HepG2 (cell line): ENCODE measurements around the gene JPH4. TPM values are rescaled to one million over a fixed set of nuclear protein-coding genes. Genes with fewer than 3 reads are reported as not detected.

Experiments used
- CBX5 ChIP-seq: sonication (generic); formaldehyde crosslinking; IDR thresholded peaks from 2 replicates; pipeline ENCODE4 v1.4.0; 2020; ENCODE audit warnings: missing genetic modification reagents, borderline replicate concordance
- CENPX ChIP-seq: sonication (generic); formaldehyde crosslinking; IDR thresholded peaks from 2 replicates; pipeline ENCODE4 v1.9.0; 2021; ENCODE audit warnings: mild to moderate bottlenecking, missing genetic modification reagents, moderate library complexity
- PPARG ChIP-seq: conservative IDR thresholded peaks from 2 replicates; pipeline ENCODE4 v1.6.1; 2016; ENCODE audit warnings: missing biosample characterization, missing genetic modification reagents
- TOE1 ChIP-seq: sonication (generic); formaldehyde crosslinking; IDR thresholded peaks from 2 replicates; pipeline ENCODE4 v1.4.0; 2020; ENCODE audit warnings: mild to moderate bottlenecking, missing genetic modification reagents
- ZFY ChIP-seq: sonication (generic); formaldehyde crosslinking; IDR thresholded peaks from 2 replicates; pipeline ENCODE4 v1.4.0; 2020; ENCODE audit warnings: missing genetic modification reagents
- ZNF121 ChIP-seq: sonication (generic); formaldehyde crosslinking; IDR thresholded peaks from 2 replicates; pipeline ENCODE4 v1.5.0; 2020; ENCODE audit warnings: mild to moderate bottlenecking, missing genetic modification reagents
- ZNF264 ChIP-seq: sonication (generic); formaldehyde crosslinking; IDR thresholded peaks from 2 replicates; pipeline ENCODE4 v1.4.0; 2020; ENCODE audit warnings: missing genetic modification reagents
- ZNF501 ChIP-seq: sonication (generic); formaldehyde crosslinking; IDR thresholded peaks from 2 replicates; pipeline ENCODE4 v1.5.1; 2020; ENCODE audit warnings: mild to moderate bottlenecking, moderate library complexity, missing genetic modification reagents
- ZNF562 ChIP-seq: sonication (generic); formaldehyde crosslinking; IDR thresholded peaks from 2 replicates; pipeline ENCODE4 v1.8.0; 2022; ENCODE audit warnings: missing genetic modification reagents, borderline replicate concordance
- ZNF883 ChIP-seq: sonication (generic); formaldehyde crosslinking; IDR thresholded peaks from 2 replicates; pipeline ENCODE4 v1.5.1; 2020; ENCODE audit warnings: mild to moderate bottlenecking, missing genetic modification reagents; ENCODE audit errors: not compliant biosample characterization
- ZSCAN21 ChIP-seq: sonication (generic); formaldehyde crosslinking; IDR thresholded peaks from 2 replicates; pipeline ENCODE4 v1.8.0; 2022; ENCODE audit warnings: mild to moderate bottlenecking, missing genetic modification reagents, moderate library complexity, borderline replicate concordance
- polyA plus RNA-seq, 8 experiments: library from polyadenylated mRNA; depleted of rRNA in 3 of 8; stranded (reverse) in 7 of 8; unstranded in 1 of 8; fragments of >200 nt; fragmentation: Illumina TruSeq in 4 of 8; extraction: Trizol in 4 of 8; gene quantifications; 2 replicates each; pipeline versions ENCODE4 v1.2.1 to v1.2.3, GENCODE V29; 2011 to 2016; ENCODE audit warnings: low read depth in 4 of 8, missing spikeins in 1 of 8, mixed read lengths in 1 of 8; ENCODE audit not compliant: insufficient read depth in 1 of 8
- total RNA-seq, 5 experiments: library from RNA; depleted of rRNA; stranded (reverse); fragments of >200 nt; fragmentation: Illumina TruSeq; extraction: Trizol; gene quantifications; 2 replicates each; pipeline ENCODE4 v1.2.3, GENCODE V29; 2016; ENCODE audit warnings: low read depth in 1 of 5
- TF ChIP-seq, protein P1 (sequence below): sonication (generic); formaldehyde crosslinking; IDR thresholded peaks from 2 replicates; pipeline ENCODE4 v1.5.1; 2020; ENCODE audit warnings: mild to moderate bottlenecking, missing genetic modification reagents, moderate library complexity
- TF ChIP-seq, protein P2 (sequence below): sonication (generic); formaldehyde crosslinking; IDR thresholded peaks from 2 replicates; pipeline ENCODE4 v1.4.0; 2020; ENCODE audit warnings: missing genetic modification reagents, borderline replicate concordance
- TF ChIP-seq, protein P3 (sequence below): sonication (generic); formaldehyde crosslinking; IDR thresholded peaks from 2 replicates; pipeline ENCODE4 v1.4.0; 2020; ENCODE audit warnings: mild to moderate bottlenecking, missing genetic modification reagents
- TF ChIP-seq, protein P4 (sequence below): sonication (generic); formaldehyde crosslinking; IDR thresholded peaks from 2 replicates; pipeline ENCODE4 v1.4.0; 2020; ENCODE audit warnings: missing genetic modification reagents, borderline replicate concordance

The JPH4 gene
- total and polyA plus RNA-seq, 2 of the 13 experiments (the other 11 are each of a cell fraction or from before 2014, with no cell fraction given): 0.08 to 0.22 TPM

DNA sequence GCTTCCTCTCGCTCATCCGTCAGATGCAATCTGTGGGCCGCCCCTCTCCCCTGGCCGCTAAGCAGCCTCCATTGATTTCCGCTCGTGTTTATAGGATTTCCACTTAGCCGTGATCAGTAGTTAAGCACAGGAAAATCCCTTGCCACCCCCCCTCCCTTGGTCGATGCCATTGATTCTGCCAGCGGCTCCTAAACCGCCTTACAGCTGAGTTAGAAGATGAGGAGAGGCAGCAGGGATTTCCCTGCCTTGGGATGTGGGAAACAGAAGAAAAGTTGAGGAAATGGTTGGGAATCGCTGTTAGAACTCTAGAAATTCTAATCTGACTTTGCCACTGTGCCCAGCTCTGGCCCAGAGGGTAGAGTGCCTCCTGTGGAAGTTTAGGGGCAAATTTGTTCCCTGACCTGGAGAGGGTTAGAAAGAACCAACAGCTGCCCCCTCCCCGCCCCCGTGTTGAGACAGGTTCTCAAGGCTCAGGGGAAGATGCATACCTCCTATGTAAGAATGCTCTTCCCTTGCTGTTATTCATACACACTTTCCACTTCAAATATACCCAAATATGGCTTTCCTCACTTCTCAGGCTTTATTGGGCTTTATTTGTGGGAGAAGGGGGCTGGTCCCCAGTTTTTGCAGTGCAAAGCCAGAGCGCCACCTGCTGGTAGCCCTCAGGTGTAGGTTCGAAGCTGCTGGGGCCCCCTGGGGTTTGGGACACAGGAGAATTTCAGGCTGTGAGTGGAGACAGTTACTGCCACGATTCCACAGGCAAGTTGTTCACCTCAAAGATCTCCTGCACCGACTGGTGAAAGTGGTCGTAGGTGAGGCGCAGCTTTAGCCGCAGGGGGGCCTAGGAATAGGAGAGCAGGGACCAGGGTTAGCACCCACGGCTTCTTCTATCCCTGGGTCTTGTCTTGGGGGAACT, 19.3 kb downstream of the JPH4 start (continued):
- TF ChIP-seq, protein P1, sequence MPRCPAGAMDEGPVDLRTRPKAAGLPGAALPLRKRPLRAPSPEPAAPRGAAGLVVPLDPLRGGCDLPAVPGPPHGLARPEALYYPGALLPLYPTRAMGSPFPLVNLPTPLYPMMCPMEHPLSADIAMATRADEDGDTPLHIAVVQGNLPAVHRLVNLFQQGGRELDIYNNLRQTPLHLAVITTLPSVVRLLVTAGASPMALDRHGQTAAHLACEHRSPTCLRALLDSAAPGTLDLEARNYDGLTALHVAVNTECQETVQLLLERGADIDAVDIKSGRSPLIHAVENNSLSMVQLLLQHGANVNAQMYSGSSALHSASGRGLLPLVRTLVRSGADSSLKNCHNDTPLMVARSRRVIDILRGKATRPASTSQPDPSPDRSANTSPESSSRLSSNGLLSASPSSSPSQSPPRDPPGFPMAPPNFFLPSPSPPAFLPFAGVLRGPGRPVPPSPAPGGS (CRISPR knock-in tag): no peak
- TF ChIP-seq TOE1 (CRISPR knock-in tag) (no peak; the same call in 1 of the 2 replicates), ZSCAN21 (CRISPR knock-in tag) (no peak), ZNF883 (CRISPR knock-in tag) (no peak), CBX5 (CRISPR knock-in tag) (0 out of 2 replicates have a peak, but pooled peaks have one; percentile 42), ZNF264 (CRISPR knock-in tag) (peak; percentile 15; the same call in 1 of the 2 replicates), ZFY (no peak; the same call in 1 of the 2 replicates), ZNF121 (CRISPR knock-in tag) (no peak), CENPX (CRISPR knock-in tag) (no peak), PPARG (CRISPR knock-in tag) (0 out of 2 replicates have a peak, but pooled peaks have one; percentile 38), ZNF562 (CRISPR knock-in tag) (no peak), ZNF501 (no peak; the same call in 1 of the 2 replicates)
- TF ChIP-seq, protein P2, sequence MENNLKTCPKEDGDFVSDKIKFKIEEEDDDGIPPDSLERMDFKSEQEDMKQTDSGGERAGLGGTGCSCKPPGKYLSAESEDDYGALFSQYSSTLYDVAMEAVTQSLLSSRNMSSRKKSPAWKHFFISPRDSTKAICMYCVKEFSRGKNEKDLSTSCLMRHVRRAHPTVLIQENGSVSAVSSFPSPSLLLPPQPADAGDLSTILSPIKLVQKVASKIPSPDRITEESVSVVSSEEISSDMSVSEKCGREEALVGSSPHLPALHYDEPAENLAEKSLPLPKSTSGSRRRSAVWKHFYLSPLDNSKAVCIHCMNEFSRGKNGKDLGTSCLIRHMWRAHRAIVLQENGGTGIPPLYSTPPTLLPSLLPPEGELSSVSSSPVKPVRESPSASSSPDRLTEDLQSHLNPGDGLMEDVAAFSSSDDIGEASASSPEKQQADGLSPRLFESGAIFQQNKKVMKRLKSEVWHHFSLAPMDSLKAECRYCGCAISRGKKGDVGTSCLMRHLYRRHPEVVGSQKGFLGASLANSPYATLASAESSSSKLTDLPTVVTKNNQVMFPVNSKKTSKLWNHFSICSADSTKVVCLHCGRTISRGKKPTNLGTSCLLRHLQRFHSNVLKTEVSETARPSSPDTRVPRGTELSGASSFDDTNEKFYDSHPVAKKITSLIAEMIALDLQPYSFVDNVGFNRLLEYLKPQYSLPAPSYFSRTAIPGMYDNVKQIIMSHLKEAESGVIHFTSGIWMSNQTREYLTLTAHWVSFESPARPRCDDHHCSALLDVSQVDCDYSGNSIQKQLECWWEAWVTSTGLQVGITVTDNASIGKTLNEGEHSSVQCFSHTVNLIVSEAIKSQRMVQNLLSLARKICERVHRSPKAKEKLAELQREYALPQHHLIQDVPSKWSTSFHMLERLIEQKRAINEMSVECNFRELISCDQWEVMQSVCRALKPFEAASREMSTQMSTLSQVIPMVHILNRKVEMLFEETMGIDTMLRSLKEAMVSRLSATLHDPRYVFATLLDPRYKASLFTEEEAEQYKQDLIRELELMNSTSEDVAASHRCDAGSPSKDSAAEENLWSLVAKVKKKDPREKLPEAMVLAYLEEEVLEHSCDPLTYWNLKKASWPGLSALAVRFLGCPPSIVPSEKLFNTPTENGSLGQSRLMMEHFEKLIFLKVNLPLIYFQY (CRISPR knock-in tag): no peak
- TF ChIP-seq, protein P3, sequence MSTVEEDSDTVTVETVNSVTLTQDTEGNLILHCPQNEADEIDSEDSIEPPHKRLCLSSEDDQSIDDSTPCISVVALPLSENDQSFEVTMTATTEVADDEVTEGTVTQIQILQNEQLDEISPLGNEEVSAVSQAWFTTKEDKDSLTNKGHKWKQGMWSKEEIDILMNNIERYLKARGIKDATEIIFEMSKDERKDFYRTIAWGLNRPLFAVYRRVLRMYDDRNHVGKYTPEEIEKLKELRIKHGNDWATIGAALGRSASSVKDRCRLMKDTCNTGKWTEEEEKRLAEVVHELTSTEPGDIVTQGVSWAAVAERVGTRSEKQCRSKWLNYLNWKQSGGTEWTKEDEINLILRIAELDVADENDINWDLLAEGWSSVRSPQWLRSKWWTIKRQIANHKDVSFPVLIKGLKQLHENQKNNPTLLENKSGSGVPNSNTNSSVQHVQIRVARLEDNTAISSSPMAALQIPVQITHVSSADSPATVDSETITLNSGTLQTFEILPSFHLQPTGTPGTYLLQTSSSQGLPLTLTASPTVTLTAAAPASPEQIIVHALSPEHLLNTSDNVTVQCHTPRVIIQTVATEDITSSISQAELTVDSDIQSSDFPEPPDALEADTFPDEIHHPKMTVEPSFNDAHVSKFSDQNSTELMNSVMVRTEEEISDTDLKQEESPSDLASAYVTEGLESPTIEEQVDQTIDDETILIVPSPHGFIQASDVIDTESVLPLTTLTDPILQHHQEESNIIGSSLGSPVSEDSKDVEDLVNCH (CRISPR knock-in tag): no peak
- TF ChIP-seq, protein P4, sequence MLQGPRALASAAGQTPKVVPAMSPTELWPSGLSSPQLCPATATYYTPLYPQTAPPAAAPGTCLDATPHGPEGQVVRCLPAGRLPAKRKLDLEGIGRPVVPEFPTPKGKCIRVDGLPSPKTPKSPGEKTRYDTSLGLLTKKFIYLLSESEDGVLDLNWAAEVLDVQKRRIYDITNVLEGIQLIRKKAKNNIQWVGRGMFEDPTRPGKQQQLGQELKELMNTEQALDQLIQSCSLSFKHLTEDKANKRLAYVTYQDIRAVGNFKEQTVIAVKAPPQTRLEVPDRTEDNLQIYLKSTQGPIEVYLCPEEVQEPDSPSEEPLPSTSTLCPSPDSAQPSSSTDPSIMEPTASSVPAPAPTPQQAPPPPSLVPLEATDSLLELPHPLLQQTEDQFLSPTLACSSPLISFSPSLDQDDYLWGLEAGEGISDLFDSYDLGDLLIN (CRISPR knock-in tag): no peak
